HG03135 (cell line): ENCODE data around the gene AATK.

ENCODE experiments used
- ATAC-seq: cut with Tn5 transposase; IDR thresholded peaks from one replicate; pipeline ENCODE4 v1.9.1; 2021; ENCODE audit warnings: mild to moderate bottlenecking, moderate library complexity; ENCODE audit not compliant: unreplicated experiment

AATK gene, protein sequence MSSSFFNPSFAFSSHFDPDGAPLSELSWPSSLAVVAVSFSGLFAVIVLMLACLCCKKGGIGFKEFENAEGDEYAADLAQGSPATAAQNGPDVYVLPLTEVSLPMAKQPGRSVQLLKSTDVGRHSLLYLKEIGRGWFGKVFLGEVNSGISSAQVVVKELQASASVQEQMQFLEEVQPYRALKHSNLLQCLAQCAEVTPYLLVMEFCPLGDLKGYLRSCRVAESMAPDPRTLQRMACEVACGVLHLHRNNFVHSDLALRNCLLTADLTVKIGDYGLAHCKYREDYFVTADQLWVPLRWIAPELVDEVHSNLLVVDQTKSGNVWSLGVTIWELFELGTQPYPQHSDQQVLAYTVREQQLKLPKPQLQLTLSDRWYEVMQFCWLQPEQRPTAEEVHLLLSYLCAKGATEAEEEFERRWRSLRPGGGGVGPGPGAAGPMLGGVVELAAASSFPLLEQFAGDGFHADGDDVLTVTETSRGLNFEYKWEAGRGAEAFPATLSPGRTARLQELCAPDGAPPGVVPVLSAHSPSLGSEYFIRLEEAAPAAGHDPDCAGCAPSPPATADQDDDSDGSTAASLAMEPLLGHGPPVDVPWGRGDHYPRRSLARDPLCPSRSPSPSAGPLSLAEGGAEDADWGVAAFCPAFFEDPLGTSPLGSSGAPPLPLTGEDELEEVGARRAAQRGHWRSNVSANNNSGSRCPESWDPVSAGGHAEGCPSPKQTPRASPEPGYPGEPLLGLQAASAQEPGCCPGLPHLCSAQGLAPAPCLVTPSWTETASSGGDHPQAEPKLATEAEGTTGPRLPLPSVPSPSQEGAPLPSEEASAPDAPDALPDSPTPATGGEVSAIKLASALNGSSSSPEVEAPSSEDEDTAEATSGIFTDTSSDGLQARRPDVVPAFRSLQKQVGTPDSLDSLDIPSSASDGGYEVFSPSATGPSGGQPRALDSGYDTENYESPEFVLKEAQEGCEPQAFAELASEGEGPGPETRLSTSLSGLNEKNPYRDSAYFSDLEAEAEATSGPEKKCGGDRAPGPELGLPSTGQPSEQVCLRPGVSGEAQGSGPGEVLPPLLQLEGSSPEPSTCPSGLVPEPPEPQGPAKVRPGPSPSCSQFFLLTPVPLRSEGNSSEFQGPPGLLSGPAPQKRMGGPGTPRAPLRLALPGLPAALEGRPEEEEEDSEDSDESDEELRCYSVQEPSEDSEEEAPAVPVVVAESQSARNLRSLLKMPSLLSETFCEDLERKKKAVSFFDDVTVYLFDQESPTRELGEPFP (N-terminal part only)

DNA sequence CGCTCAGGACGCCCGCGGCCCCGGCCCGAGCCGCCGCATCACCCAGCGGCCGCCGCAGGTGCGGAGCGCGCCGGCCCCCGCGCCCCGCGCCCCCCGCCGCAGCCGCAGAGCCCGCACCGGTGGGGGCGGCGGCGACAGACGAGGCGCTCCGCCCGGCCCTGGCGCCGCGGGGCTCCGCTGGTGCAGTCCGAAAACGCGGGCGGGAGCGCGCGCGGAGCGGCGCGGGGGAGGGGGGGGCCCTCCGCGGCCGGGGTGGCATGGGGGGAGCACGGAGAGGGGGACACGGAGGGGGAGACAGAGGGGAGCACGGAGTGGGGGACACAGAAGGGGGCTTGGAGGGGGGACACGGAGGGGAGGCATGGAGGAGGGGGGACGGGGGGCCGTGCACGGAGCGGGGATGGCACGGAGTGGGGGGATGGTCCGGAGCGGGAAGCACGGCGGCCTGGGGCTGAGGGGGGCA is at the start of gene AATK:
Gene AATK, minus strand, starts transcription at position 189 of the 460 bp plus-strand sequence. CDS start 229 bp downstream, outside the sequence.
- no peak for ATAC-seq

GRCh38 chr17:81213978-81214377 is 48.0 kb upstream of the AATK start:
- ATAC-seq = no peak

- ATAC-seq = no peak
These were observed 46.3 kb upstream of the AATK start for GRCh38 chr17:81212365-81212764.

- ATAC-seq = no peak
These were observed 44.8 kb upstream of the AATK start for GRCh38 chr17:81210868-81211267.

DNA sequence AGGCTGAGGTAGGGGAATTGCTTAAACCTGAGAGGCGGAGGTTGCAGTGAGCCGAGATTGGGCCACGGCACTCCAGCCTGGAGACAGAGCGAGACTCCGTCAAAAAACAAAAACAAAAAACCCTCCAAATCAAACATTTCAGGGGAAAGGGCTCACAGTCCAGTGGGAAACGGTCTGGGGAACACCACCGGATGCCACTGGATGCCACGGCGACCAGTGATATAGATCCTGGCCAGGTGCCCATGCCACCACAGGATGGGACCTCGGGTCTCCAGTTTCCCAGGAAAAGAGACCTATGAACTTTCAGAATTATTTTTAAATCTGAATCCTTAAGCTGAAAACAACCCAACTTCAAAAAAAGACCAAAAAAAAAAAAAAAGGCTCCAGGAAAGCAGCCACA is 44.4 kb upstream of the AATK start:
- no peak for ATAC-seq

DNA sequence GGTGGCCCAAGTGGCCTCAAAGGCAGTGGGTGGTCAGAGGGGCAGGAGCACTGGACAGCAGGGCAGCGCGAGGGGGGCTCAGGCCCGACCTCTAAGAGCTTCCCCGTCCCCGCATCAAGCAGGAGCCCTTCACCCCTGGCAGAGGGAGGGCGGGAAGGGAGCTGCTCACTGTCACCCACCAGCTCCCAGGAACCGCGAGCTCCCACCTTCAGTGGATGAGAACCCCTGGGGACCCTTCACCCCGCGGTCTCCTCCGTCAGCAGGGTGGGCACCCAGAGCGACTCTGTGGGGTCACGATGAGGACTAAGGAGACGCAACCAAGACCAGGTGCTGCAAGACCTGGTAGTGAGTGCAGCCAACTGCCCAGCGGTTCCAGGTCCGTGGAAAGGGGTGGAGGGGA is 43.1 kb upstream of the AATK start:
- no peak for ATAC-seq

GRCh38 chr17:81208651-81209050 is 42.6 kb upstream of the AATK start:
- no peak for ATAC-seq

DNA sequence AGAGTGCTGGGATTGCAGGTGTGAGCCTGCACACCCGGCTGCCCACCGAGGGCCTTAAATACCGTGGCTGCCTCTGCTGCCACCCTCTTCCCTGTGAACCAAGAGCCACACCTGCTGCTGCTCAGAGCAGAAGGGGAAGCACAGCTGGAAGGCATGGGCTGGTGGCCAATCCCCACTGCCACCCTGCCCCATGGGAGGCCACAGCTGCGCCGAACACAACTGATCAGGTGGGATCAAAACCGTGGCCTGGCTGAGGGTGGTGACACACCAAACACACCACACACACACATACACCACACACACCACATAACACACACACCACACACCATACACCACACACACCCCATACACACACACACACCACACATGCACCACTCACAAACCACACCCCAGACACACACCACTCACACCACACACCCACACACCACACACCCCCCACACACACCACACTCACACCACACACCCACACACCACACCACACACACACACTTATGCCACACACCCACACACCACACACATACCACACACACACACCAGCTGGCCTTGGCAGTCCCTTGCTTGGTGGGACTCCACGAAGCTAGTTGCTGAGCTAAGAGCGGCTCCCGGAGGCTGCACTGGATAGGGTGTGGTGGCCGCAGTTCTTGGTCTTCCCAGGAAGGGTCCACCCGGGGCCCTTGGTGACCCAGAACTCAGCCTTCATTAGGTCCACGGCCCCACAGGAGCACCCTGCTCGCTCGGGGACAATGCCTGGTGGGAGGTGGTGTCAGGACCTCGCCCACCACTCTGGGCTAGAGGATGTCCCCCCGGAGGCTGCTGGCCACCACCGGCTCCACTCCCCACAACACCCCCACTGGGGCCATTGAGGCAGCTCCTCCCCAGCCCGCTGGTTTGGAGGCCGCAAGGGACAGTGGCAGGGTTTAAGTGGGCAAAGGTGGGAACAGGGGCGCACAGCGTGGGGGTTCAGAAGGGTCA is 41.9 kb upstream of the AATK start:
- ATAC-seq = no peak

- no peak for ATAC-seq
These were observed 40.6 kb upstream of the AATK start for GRCh38 chr17:81206657-81207056.

DNA sequence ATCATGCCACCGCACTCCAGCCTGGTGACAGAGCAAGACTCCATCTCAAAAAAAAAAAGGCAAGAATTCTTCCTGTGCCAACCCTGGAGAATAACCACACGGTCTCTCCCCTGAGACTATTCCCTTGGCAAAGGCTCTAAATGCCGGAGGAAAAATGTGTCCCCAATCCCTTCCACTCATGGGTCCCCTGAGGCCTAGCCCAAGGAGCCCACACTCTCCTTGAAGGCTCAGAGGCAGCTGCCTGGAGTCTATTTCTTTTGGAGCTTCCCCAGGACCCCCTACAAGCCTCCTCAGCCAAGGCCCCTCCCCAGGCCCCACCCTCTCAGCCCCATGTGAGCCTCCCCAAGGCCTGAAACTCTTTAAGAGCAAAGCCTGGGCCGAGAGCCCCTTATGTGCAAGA is 40.1 kb upstream of the AATK start:
- no peak for ATAC-seq

DNA sequence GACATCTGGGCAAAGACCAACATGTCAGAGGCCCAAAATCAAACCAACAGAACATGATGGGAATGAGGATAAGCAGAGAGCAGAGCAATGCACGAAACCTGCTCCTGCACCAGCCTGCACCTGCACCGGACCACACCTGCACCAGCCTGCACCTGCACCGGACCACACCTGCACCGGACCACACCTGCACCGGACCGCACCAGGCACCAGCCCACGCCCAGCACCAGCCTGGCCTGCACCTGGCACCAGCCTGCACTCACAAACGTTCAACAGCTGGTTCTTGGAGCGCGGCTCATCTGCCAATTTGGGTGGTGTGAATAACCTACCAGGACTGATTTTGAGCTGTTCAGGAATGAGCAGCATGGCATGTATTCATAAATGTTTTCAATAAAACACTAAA is 38.6 kb upstream of the AATK start:
- ATAC-seq = no peak

GRCh38 chr17:81203136-81203535 is 37.1 kb upstream of the AATK start:
- no peak for ATAC-seq

DNA sequence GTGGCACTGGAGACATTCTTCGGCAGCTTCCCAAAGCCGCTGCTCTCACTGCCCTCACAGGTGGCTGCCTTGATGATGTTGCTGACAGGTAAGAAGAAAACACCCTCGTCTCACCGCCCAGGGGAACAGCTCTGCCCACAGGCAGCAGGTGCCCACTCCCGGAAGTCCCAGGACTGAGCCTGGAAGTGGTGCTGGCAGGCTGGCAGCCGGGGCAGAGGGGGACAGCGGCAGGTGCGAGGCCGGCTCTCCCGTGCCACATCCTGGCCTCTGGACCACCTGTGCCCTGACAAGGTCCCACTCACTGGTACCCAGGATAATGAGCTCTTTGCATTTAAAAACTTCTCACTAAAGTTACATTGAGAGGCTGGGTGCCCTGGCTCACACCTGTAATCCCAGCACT is 36.3 kb upstream of the AATK start:
- ATAC-seq = no peak

GRCh38 chr17:81200695-81201580 is 34.9 kb upstream of the AATK start:
- no peak for ATAC-seq

GRCh38 chr17:81200201-81200600 is 34.2 kb upstream of the AATK start:
- ATAC-seq = no peak

DNA sequence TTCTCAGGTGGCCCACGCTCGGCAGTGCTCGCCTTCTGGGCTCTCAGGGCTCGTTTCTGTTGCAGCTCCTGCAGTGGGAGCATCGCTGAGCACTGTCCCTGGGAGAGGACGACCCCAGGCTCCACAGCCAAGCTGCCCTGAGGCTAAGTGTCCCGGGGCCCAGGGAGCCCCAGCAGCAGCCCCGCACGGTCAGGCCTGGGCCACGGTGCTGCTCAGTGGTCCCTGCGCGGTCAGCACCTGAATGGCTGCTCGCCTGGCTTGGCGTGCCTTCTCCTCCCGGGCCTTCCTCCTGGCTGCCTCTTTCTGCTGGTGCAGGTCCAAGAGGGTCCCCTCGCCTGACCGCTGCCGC is 33.4 kb upstream of the AATK start:
- ATAC-seq = no peak

DNA sequence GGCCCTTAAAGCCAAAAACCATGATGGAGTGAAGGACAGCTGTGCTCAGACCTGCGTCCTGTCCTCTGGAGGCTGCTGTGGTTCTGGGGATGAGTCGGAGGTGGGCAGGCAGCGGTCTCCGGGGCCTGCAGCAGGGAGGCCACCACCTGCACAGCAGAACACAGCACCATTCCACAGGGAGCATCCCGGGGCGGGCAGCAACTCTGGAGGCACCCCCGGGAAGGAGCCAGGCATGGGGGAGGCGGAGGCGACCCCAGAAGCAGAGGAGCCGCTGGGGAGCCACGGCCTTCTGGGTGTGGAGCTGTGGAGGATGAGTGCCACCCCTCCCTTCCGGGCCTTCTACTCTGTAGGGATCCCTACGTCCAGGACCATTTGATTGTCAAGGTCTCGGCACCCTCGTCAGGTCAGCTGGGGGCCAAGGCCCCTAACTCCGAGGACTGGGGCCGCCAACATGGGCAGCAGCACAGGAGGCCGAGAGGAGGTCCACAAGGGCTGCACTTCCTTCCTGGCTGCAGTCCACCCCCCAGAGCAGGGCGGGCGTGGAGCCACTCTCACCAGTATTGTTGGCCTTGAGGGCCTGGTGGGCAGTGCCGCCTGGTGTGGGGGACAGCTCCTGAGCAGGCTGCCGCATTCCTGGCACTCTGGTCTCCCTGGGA is 32.9 kb upstream of the AATK start:
- no peak for ATAC-seq

DNA sequence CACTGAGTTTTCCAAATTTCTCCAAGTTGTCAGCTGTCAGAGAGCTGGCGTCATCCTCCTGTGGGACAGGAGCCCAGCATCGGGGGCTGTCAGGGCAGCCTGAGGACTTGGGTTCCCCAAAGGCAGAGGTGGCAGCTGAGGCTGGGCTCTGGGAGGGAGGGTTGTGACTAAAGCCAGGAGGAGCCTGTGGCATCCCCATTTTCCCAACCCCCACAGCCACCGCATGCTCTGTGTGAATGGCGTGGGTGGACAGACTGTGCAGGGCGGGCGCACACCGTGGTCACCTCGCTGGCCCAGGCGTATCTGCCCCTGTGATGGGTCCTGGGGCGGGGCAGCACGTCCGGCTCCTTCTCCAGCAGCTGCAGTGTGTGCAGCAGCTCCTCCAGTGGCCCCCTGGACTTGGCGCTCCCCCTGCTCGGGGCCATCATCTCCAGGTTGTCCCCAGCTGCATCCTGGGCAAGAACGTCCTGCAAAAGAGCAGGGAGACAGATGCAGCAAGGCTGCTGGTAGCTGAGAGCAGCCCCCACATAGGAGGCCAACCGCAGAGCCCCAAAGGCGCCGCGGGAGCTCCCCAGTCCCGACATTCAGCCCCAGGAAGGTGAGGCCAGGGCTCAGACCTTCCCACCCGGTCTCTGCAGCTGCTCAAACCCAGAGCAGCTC is 31.9 kb upstream of the AATK start:
- no peak for ATAC-seq
